ENCODE results near the gene DUSP8.
"Not testable (repeated sequence)": the region's sequence is repeated elsewhere in the genome, so short reads cannot be mapped to it uniquely, and the experiment has no call there.

DUSP8 gene

DNA sequence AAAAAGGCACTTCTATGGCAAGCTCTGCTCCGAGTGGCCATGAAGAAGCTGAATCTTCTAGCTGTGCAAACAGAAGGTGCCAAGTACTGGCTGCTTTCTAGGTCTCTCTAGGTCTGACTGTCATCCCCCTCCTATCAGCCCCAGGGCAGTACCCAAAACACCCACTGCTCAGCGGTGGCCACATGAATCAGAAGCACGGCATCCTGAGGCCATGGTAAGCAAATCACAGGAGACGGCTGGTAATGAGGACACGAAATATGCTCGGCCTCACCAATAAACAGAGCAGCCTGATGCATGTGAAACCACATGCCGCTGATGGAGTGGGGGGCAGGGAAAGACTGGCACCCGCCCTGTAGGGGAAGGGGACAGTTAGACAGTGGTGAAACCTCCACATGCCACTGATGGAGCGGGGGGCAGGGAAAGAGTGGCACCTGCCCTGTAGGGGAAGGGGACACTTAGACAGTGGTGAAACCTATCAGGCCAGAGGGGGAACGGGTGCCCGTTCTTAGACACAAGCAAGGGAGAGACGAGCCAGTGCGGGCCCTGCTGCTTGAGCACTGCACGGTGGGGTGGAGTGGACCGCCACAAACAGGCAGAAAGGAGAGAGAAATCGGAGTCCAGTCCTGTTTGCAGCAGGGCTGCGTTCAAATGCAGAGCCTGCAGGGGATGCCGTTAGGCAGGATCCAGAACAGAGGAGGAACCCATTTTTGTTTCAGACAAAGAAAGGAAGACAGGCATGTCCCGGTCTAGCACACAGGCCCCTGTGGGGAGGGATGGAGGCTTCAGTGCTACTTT, 55.6 kb downstream of the DUSP8 start:
- DNase-seq (ENCODE audit: low read depth in 1 of 2, low spot score in 1 of 2): no peak

GRCh38 chr11:1515082-1516060, 56.7 kb downstream of the DUSP8 start:
- peak; percentile 59 to 62 for DNase-seq (ENCODE audit: low read depth in 1 of 2, low spot score in 1 of 2)

DNA sequence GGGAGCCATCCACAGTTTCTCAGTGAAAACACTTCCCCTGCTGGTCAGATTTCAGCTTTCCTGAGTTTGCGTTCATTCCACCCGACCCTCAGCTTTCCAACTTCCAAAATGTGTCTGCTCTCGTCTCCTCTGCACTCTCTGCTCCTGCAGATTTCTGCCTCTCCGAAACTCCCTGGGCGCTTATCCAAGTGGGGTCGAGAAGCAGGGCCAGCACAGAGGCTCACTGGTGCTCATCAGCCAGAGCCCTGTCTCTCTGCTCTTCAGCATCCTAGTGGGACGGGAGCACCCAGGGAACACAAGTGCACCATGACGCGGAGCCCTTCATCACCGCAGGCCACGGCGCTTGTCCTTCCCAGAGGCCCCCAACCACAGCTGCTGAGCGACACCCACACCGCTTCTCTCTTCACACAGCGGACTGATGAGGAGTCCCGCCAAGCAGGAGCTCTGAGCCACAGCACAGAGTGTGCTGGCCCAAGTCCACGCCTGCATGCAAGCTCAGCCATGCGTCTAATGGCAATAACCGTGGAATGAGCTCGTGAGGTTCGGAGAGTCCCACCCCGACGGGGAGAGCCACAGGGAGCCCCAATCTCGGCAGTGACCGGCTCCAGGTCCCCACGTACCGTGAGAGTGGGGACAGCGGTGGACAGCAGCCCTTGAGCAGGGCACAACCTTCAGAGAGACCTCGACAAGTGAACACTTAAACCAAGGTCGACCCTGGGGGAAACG, 57.6 kb downstream of the DUSP8 start:
- DNase-seq (ENCODE audit: low read depth in 1 of 2, low spot score in 1 of 2): no peak

GRCh38 chr11:1513326-1514296, 58.5 kb downstream of the DUSP8 start:
- DNase-seq (ENCODE audit: low read depth in 1 of 2, low spot score in 1 of 2): no peak

DNA sequence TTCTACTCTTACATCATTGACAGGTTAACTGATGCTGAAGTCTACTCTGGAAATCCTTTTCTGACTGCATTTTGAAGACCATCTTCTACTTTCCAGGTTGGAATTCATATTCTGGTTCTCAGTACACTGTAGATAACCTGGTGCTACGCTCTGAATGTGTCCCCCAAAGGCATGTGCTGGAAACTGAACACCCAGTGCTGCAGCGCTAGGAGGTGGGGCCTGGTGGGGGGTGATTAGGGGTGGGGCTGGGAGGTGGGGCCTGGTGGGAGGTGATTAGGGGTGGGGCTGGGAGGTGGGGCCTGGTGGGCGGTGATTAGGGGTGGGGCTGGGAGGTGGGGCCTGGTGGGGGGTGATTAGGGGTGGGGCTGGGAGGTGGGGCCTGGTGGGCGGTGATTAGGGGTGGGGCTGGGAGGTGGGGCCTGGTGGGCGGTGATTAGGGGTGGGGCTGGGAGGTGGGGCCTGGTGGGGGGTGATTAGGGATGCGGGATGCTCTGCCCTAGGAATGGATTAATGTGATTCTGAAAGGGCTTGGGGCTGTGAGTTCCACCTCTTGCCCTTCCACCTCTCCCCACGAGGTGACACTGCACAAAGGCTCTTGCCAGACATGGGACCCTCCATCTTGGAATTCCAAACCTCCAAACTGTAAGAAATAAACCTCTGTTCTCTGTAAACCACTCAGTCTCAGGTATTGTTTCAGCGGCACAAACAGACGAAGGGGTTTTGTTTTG, 59.4 kb downstream of the DUSP8 start:
- not testable (repeated sequence) for DNase-seq (ENCODE audit: low read depth in 1 of 2, low spot score in 1 of 2)

- DNase-seq (ENCODE audit: low read depth in 1 of 2, low spot score in 1 of 2): no peak
Measured at GRCh38 chr11:1511937-1512496, 60.1 kb downstream of the DUSP8 start.

DNA sequence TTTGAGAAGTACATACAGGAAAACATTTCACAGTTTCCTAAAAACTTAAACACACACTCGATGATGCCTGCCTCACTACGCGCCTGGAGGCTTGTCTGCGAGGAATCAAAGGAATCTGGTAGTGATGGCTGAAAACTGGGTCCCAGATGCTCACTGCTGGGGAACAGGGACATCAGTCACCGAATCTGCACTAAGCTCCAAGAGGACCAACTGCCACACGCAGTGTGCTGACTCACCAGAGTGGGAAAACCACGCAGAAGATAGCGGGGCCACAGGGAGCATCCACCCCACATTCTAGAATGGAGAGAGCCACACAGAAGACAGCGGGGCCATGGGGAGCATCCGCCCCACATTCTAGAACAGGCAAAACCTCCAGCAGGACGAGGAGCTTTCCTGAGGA, 61.1 kb downstream of the DUSP8 start:
- DNase-seq (ENCODE audit: low read depth in 1 of 2, low spot score in 1 of 2): no peak

DNA sequence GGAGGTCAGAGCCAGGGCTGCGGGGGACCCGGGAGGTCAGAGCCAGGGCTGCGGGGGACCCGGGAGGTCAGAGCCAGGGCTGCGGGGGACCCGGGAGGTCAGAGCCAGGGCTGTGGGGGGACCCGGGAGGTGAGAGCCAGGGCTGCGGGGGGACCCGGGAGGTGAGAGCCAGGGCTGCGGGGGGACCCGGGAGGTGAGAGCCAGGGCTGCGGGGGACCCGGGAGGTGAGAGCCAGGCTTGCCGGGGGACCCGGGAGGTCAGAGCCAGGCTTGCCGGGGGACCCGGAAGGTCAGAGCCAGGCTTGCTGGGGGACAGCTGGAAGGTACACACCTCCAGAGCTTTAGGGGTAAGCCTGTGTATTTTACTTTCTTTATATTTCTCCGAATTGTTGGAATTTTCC, 61.7 kb downstream of the DUSP8 start:
- DNase-seq (ENCODE audit: low read depth in 1 of 2, low spot score in 1 of 2): not testable (repeated sequence)

DNA sequence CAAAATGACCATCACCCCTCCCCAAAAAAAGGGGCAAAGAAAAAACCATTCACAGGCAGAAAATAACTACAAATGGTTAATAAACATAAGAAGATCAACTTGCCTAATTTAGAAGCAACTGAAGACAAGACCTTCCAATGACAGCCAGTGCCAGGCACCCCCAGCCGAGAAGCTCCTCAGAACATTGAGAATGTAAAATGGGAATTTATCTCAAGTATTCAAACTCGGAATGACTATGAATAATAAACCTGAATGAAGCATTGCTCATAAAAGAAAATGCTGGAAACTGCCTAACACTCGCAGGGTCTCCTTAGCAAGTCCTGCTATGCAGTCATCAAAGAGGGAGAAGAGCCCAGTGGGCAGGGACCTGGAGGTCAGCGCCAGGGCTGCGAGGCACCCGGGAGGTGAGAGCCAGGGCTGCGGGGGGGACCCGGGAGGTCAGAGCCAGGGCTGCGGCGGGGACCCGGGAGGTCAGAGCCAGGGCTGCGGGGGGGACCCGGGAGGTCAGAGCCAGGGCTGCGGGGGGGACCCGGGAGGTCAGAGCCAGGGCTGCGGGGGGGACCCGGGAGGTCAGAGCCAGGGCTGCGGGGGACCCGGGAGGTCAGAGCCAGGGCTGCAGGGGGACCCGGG, 62.3 kb downstream of the DUSP8 start:
- no peak for DNase-seq (ENCODE audit: low read depth in 1 of 2, low spot score in 1 of 2)

- no peak for DNase-seq (ENCODE audit: low read depth in 1 of 2, low spot score in 1 of 2)
Measured at GRCh38 chr11:1508986-1509385, 63.1 kb downstream of the DUSP8 start.

- no peak for DNase-seq (ENCODE audit: low read depth in 1 of 2, low spot score in 1 of 2)
Measured at GRCh38 chr11:1508491-1508891, 63.6 kb downstream of the DUSP8 start.

DNA sequence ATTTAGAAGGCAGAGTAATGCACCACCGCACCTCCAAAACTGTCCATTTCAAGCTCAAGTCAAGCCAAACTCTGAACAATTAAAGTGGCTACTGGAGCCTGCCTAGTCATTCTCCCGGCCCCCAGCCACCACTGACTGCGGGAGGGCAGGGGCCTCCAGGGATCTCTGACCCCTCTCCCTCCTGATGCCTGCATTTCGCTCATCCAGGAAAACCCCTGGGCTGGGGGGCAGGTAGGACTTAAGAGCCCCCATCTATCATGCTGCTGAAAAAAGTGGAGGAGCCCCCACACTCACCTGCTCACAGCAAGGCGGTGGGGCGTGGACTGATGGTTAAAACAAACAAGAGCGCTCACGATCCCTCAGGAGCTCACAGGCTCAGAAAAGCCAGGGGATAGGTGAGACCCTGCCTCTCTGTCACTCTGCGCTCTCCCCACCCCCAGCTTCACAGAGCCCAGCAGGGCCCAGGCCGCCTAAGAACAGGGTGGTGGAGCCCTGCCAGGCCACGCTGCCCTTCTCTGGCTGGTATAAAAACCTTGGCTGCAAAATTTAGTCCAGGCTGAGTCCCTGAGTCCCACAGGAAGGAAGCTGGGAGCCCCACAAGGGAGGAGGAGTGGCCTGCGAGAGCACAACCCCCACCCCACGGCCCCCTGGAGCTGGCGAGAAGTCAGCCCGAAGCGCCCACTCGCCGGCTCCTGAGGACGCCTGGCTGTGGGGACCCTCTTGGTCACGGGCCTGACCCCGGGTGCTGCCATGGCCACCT, 64.5 kb downstream of the DUSP8 start:
- no peak for DNase-seq (ENCODE audit: low read depth in 1 of 2, low spot score in 1 of 2)

DNA sequence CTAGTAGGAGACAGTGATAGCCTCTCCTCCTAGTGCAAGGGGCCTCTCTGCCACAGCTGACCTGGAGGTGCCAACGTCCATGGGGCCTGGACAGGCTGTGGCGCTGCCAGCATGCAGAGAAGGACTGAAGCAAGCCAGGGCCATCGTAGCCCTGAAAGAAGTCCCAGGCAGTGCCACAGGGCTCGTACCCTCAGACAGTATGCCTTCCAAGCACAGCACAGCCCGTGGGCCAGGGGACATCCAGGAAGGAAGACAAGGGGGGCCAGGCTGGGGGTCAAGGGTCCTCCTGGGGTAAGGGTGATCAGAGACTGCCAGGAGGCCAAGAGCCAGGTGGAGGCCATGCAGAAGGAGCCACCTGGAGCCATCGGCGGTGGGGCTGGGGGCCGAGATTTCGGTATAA, 65.1 kb downstream of the DUSP8 start:
- DNase-seq (ENCODE audit: low read depth in 1 of 2, low spot score in 1 of 2): no peak

GRCh38 chr11:1505480-1505879, 66.6 kb downstream of the DUSP8 start:
- DNase-seq (ENCODE audit: low read depth in 1 of 2, low spot score in 1 of 2): no peak

DNA sequence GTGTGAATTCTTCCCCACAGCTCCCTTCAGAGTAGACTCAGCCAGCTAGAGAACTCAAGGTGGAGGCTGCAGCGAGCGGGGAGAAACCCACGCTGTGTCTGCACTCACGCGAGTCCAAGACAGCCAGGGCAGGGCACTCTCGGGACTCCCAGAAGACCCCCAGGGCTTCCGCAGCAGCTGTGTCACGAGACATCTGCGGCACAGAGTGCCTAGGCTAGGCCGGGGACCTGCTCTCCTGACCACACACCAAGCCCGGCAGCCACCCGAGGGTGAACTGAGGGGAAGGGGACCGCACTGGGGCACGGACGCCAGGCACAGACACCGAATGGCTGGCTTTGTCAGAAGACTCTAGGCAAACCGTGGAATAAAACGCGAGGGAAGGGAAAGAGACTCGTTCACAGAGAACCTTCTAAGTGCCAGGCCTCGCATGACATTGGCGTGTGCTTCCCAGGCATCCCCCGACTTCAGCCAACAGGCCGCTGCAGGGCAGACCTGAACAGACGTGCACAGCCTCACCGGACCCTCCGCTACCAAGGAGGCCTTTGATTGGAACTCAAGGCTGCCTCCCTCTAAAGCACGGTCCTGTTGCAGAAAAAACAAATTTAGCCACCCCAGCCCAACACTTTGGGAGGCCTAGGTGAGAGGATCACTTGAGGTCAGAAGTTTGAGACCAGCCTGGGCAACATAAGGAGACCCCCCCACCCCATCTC, 67.3 kb downstream of the DUSP8 start:
- DNase-seq (ENCODE audit: low read depth in 1 of 2, low spot score in 1 of 2): no peak

DNA sequence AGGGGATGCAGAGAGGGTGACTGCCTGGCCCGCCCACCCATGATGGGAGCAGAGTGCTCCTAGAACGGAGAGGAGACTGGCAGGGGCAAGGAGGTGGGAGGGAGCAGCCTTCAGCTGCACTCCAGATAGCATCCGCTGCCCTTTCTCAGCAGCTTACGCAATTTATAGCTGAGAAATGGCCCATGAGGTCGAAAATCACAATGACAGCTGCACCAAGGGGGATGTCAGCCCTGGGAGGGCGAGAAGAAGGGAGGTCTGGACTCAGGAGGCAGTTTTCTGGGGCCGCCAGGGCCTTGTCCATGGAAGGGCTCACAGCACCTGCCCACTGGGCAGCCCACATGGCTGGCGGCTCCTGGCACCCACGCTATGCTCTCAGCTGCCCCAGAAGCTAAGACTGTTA, 67.9 kb downstream of the DUSP8 start:
- DNase-seq (ENCODE audit: low read depth in 1 of 2, low spot score in 1 of 2): no peak
